RPMI7951 (cell line): ENCODE results near the gene MYO5A. TPM values are rescaled to one million over a fixed set of nuclear protein-coding genes. Genes with fewer than 3 reads are reported as not detected.
"Not testable (repeated sequence)": the region's sequence is repeated elsewhere in the genome, so short reads cannot be mapped to it uniquely, and the experiment has no call there.

Experiments used
- DNase-seq: peaks from one replicate; pipeline ENCODE4 v3.0.0-alpha.2; 2012; ENCODE audit warnings: low read depth
- total RNA-seq: library from RNA; depleted of rRNA; stranded (reverse); fragments of >200 nt; shearing (Covaris generic); gene quantifications from 2 replicates; pipeline ENCODE4 v1.2.3, GENCODE V29; 2014; rRNA removed

MYO5A gene
- 49.1 and 54.3 TPM in 2 replicates for total RNA-seq

- DNase-seq: peak; percentile 84
Measured at GRCh38 chr15:52528564-52529340, at the start of gene MYO5A. Gene MYO5A, minus strand, starts transcription at chr15:52528880. Its CDS starts 74 bp downstream, at chr15:52528806.

- no peak for DNase-seq
Measured at GRCh38 chr15:52576692-52577091, 48.0 kb upstream of the MYO5A start.

GRCh38 chr15:52575573-52575972 is 46.9 kb upstream of the MYO5A start:
- DNase-seq: not testable (repeated sequence)

GRCh38 chr15:52575072-52575471 is 46.4 kb upstream of the MYO5A start:
- no peak for DNase-seq

- not testable (repeated sequence) for DNase-seq
Measured at GRCh38 chr15:52574623-52575022, 45.9 kb upstream of the MYO5A start.

GRCh38 chr15:52568601-52569585 is 40.2 kb upstream of the MYO5A start, which contains the start of gene ARPP19:
Gene ARPP19, minus strand, starts transcription at chr15:52569030. Its CDS starts 138 bp downstream, at chr15:52568892.
- peak; percentile 95 for DNase-seq

GRCh38 chr15:52567871-52568600 is 39.4 kb upstream of the MYO5A start:
- DNase-seq: peak; percentile 14

- no peak for DNase-seq
Measured at GRCh38 chr15:52566889-52567288, 38.2 kb upstream of the MYO5A start.

- peak; percentile 18 for DNase-seq
Measured at GRCh38 chr15:52565417-52566358, 37.0 kb upstream of the MYO5A start.

- DNase-seq: no peak
Measured at GRCh38 chr15:52563501-52564060, 34.9 kb upstream of the MYO5A start.

GRCh38 chr15:52559575-52559974 is 30.9 kb upstream of the MYO5A start:
- DNase-seq: peak; percentile 43

- peak; percentile 9 for DNase-seq
Measured at GRCh38 chr15:52559022-52559421, 30.3 kb upstream of the MYO5A start.

- peak; percentile 78 for DNase-seq
Measured at GRCh38 chr15:52558196-52558595, 29.5 kb upstream of the MYO5A start.

- DNase-seq: no peak
Measured at GRCh38 chr15:52557274-52557641, 28.6 kb upstream of the MYO5A start.

- no peak for DNase-seq
Measured at GRCh38 chr15:52556524-52557273, 28.0 kb upstream of the MYO5A start.

GRCh38 chr15:52552303-52552702 is 23.6 kb upstream of the MYO5A start:
- no peak for DNase-seq

- DNase-seq: no peak
Measured at GRCh38 chr15:52551762-52552161, 23.1 kb upstream of the MYO5A start.

GRCh38 chr15:52551186-52551585 is 22.5 kb upstream of the MYO5A start:
- not testable (repeated sequence) for DNase-seq

- DNase-seq: no peak
Measured at GRCh38 chr15:52546031-52546751, 17.5 kb upstream of the MYO5A start.
